Measurements from ENCODE around the gene PRR36.

- TF ChIP-seq CTCF (IDR thresholded peaks at IDR 0.05) (no peak), POLR2A (IDR thresholded peaks at IDR 0.05) (no peak), EP300 (IDR thresholded peaks at IDR 0.05) (no peak)
Observed at GRCh38 chr19:7879111-7879807, 5.1 kb upstream of the PRR36 start.

All from tibial nerve (tissue), 4 donors.